ENCODE measurements around the gene MRPS10. TPM values are rescaled to one million over a fixed set of nuclear protein-coding genes. Genes with fewer than 3 reads are reported as not detected.

Gene MRPS10
- total RNA-seq, 1 experiment from 2014 or later: 67.6 TPM

GRCh38 chr6:42182101-42182500, 35.6 kb downstream of the MRPS10 start:
- BruUV-seq (replicated peaks): no TSS peak
- H3K36me3 ChIP-seq (ENCODE audit: control insufficient read depth, insufficient read depth, low read length): no peaks in the 10 kb centered on the region
- TF ChIP-seq, protein P1, sequence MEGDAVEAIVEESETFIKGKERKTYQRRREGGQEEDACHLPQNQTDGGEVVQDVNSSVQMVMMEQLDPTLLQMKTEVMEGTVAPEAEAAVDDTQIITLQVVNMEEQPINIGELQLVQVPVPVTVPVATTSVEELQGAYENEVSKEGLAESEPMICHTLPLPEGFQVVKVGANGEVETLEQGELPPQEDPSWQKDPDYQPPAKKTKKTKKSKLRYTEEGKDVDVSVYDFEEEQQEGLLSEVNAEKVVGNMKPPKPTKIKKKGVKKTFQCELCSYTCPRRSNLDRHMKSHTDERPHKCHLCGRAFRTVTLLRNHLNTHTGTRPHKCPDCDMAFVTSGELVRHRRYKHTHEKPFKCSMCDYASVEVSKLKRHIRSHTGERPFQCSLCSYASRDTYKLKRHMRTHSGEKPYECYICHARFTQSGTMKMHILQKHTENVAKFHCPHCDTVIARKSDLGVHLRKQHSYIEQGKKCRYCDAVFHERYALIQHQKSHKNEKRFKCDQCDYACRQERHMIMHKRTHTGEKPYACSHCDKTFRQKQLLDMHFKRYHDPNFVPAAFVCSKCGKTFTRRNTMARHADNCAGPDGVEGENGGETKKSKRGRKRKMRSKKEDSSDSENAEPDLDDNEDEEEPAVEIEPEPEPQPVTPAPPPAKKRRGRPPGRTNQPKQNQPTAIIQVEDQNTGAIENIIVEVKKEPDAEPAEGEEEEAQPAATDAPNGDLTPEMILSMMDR (IDR thresholded peaks at IDR 0.05): no peak
- no peak for TF ChIP-seq TCF7L2 (IDR thresholded peaks at IDR 0.05; ENCODE audit: low read depth, low read length)
- TF ChIP-seq POLR2AphosphoS5 (IDR thresholded peaks at IDR 0.05; ENCODE audit: low read depth, low read length): no peak
- TF ChIP-seq, protein P2, sequence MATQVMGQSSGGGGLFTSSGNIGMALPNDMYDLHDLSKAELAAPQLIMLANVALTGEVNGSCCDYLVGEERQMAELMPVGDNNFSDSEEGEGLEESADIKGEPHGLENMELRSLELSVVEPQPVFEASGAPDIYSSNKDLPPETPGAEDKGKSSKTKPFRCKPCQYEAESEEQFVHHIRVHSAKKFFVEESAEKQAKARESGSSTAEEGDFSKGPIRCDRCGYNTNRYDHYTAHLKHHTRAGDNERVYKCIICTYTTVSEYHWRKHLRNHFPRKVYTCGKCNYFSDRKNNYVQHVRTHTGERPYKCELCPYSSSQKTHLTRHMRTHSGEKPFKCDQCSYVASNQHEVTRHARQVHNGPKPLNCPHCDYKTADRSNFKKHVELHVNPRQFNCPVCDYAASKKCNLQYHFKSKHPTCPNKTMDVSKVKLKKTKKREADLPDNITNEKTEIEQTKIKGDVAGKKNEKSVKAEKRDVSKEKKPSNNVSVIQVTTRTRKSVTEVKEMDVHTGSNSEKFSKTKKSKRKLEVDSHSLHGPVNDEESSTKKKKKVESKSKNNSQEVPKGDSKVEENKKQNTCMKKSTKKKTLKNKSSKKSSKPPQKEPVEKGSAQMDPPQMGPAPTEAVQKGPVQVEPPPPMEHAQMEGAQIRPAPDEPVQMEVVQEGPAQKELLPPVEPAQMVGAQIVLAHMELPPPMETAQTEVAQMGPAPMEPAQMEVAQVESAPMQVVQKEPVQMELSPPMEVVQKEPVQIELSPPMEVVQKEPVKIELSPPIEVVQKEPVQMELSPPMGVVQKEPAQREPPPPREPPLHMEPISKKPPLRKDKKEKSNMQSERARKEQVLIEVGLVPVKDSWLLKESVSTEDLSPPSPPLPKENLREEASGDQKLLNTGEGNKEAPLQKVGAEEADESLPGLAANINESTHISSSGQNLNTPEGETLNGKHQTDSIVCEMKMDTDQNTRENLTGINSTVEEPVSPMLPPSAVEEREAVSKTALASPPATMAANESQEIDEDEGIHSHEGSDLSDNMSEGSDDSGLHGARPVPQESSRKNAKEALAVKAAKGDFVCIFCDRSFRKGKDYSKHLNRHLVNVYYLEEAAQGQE (IDR thresholded peaks at IDR 0.05; ENCODE audit: insufficient read depth in 1 of 2, low read depth in 2 of 2, low read length in 1 of 2): no peak
- H3K4me1 ChIP-seq (ENCODE audit: control insufficient read depth, insufficient read depth, low read length): no peaks in the 10 kb centered on the region
- DNase-seq (ENCODE audit: low read depth, low spot score) (no peak), ATAC-seq (no peak)
- H3K27ac ChIP-seq (ENCODE audit: low read length): no peak overlapping the region
- POLR2A ChIA-PET: no interaction called here
- in situ Hi-C loops (cut with HindIII; ENCODE audit: low pct_unique_long_range_greater_than_20kb, low sequenced_read_pairs): no loop called here
- CTCF ChIA-PET: no interaction called here
- H3K4me3 ChIP-seq (ENCODE audit: low read depth in 2 of 2, low read length in 2 of 2): no peak overlapping the region
- H3K27me3 ChIP-seq (ENCODE audit: control insufficient read depth, insufficient read depth, low read length): no peaks in the 10 kb centered on the region
- intact Hi-C loops (cut with micrococcal nuclease; ENCODE audit: unreplicated experiment): no loop called here
- H3K9me3 ChIP-seq (ENCODE audit: control insufficient read depth, insufficient read depth, low read depth, low read length): no peaks in the 10 kb centered on the region

DNA sequence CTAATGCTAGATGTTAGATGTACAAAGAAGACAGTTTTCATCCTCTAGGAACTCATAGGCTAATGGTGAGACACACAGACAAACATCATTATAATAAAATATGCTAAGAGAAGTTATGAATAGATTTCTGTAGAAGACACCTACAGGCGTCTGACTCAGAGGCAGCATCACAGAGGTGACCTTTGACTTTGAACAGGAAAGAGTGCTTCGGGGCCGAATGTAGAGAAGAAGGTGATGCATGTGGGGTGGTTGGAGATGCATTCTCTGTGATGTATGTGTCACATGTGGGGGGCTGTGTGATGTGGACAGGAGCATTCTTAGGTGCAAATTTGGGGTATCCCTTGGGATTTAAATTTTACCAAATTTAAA, 37.7 kb downstream of the MRPS10 start:
- Histone ChIP-seq H3K27me3 (ENCODE audit: control insufficient read depth, insufficient read depth, low read length) (no peaks in the 10 kb centered on the region), H3K9me3 (ENCODE audit: control insufficient read depth, insufficient read depth, low read depth, low read length) (no peaks in the 10 kb centered on the region), H3K4me1 (ENCODE audit: control insufficient read depth, insufficient read depth, low read length) (no peaks in the 10 kb centered on the region), H3K36me3 (ENCODE audit: control insufficient read depth, insufficient read depth, low read length) (no peaks in the 10 kb centered on the region), H3K27ac (ENCODE audit: low read length) (no peak overlapping the region), H3K4me3 (ENCODE audit: low read depth in 2 of 2, low read length in 2 of 2) (no peak overlapping the region)
- ChIA-PET CTCF (no interaction called here), POLR2A (no interaction called here)
- BruUV-seq (replicated peaks): no TSS peak
- ATAC-seq (no peak), DNase-seq (ENCODE audit: low read depth, low spot score) (no peak)
- intact Hi-C loops (cut with micrococcal nuclease; ENCODE audit: unreplicated experiment) (no loop called here), in situ Hi-C loops (cut with HindIII; ENCODE audit: low pct_unique_long_range_greater_than_20kb, low sequenced_read_pairs) (no loop called here)
- TF ChIP-seq, protein P1 (IDR thresholded peaks at IDR 0.05): no peak
- TF ChIP-seq, protein P2 (IDR thresholded peaks at IDR 0.05; ENCODE audit: insufficient read depth in 1 of 2, low read depth in 2 of 2, low read length in 1 of 2): no peak
- TF ChIP-seq SIN3A (IDR thresholded peaks at IDR 0.05; ENCODE audit: borderline replicate concordance, insufficient read depth, low read depth, low read length) (no peak), TCF7L2 (IDR thresholded peaks at IDR 0.05; ENCODE audit: low read depth, low read length) (no peak), POLR2AphosphoS5 (IDR thresholded peaks at IDR 0.05; ENCODE audit: low read depth, low read length) (no peak)

Measured in Panc1 (cell line).